Right lobe of liver (tissue), 4 donors: ENCODE measurements around the gene MRC1.

Experiments used
- POLR2A ChIP-seq: fragments of 450-650 bp; IDR thresholded peaks from one replicate; pipeline ENCODE4 v1.6.1; 2017; ENCODE audit warnings: antibody characterized with exemption, mild to moderate bottlenecking
- TF ChIP-seq, protein P1 (sequence below), 4 donors: fragments of 200-600 bp in 3 of 4; fragments of 450-650 bp in 1 of 4; IDR thresholded peaks; one replicate each; pipeline versions ENCODE4 v1.5.1 to v1.8.0; 2016 to 2022; ENCODE audit warnings: antibody characterized with exemption in 4 of 4, mild to moderate bottlenecking in 2 of 4
- donor health status: DM: no; HTN: no; CAD: no.
- donor health status: DM: no; HTN: no; CAD: no.
- donor health status: DM: no; HTN: yes; CAD: no.

DNA sequence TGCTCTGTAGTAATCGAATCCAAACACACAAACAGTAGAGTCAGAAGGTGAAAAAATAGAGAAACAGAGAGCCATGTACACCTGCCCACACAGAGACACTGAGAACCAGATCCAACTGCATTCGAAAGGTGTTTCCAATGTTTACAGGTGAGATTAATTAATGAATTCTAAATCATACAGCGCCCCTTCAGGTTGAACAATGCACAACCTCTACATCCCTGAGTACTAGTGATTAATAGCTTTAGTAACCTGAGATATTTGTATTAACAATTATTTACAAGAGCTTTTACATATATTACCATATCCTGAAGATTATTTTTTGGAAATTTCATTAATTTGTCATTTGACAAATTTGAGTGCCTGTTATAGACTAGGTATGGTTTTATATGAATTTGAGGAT is 7.6 kb upstream of the MRC1 start:
- TF ChIP-seq, protein P1, sequence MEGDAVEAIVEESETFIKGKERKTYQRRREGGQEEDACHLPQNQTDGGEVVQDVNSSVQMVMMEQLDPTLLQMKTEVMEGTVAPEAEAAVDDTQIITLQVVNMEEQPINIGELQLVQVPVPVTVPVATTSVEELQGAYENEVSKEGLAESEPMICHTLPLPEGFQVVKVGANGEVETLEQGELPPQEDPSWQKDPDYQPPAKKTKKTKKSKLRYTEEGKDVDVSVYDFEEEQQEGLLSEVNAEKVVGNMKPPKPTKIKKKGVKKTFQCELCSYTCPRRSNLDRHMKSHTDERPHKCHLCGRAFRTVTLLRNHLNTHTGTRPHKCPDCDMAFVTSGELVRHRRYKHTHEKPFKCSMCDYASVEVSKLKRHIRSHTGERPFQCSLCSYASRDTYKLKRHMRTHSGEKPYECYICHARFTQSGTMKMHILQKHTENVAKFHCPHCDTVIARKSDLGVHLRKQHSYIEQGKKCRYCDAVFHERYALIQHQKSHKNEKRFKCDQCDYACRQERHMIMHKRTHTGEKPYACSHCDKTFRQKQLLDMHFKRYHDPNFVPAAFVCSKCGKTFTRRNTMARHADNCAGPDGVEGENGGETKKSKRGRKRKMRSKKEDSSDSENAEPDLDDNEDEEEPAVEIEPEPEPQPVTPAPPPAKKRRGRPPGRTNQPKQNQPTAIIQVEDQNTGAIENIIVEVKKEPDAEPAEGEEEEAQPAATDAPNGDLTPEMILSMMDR (IDR thresholded peaks at IDR 0.05) = no peak
- no peak for TF ChIP-seq POLR2A
